ENCODE data around the gene DDX39A.

DNA sequence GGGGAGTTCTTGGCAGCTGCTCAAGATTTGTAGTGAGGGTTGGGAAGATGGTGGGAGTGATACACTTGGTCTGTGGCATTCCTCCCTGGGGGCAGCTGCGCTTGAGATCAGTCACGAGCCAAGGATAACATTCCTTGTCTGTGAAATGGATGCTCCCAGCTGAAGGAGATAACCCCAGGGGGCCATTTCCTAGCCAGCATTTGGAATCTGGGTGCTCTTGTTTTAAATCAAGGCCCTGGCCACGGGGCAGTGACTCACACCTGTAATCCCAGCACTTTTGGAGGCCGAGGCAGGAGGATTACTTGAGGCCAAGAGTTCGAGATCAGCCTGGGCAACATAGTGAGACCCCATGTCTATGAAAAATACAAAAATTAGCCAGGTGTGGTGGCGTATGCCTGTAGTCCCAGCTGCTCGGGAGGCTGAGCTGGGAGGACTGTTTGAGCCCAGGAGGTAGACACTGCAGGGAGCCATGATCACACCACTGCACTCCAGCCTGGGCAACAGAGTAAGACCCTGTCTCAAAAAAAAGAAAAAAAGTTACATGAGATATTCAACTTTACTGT, 18.5 kb upstream of the DDX39A start:
- TF ChIP-seq, protein P1, sequence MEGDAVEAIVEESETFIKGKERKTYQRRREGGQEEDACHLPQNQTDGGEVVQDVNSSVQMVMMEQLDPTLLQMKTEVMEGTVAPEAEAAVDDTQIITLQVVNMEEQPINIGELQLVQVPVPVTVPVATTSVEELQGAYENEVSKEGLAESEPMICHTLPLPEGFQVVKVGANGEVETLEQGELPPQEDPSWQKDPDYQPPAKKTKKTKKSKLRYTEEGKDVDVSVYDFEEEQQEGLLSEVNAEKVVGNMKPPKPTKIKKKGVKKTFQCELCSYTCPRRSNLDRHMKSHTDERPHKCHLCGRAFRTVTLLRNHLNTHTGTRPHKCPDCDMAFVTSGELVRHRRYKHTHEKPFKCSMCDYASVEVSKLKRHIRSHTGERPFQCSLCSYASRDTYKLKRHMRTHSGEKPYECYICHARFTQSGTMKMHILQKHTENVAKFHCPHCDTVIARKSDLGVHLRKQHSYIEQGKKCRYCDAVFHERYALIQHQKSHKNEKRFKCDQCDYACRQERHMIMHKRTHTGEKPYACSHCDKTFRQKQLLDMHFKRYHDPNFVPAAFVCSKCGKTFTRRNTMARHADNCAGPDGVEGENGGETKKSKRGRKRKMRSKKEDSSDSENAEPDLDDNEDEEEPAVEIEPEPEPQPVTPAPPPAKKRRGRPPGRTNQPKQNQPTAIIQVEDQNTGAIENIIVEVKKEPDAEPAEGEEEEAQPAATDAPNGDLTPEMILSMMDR (IDR thresholded peaks at IDR 0.05), result no peak
- TF ChIP-seq POLR2A (IDR thresholded peaks at IDR 0.05), result no peak

Measured in adrenal gland (tissue), 5 donors.